Measurements from ENCODE around the gene EIF3M.
"Not testable (repeated sequence)": the region's sequence is repeated elsewhere in the genome, so short reads cannot be mapped to it uniquely, and the experiment has no call there.

Gene EIF3M

GRCh38 chr11:32569313-32569881 lies 14.2 kb upstream of the EIF3M start:
- Histone ChIP-seq H3K27ac (ENCODE audit: low read length) (no peak overlapping the region), H3K36me3 (ENCODE audit: control insufficient read depth in 1 of 2, insufficient read depth in 2 of 2, low read length in 2 of 2) (no peaks in the 10 kb centered on the region), H3K4me1 (ENCODE audit: control insufficient read depth in 1 of 2, insufficient read depth in 2 of 2, low read length in 2 of 2) (no peaks in the 10 kb centered on the region), H3K9me3 (ENCODE audit: control insufficient read depth in 1 of 2, low read length in 2 of 2) (no peaks in the 10 kb centered on the region), H3K27me3 (ENCODE audit: low read depth, low read length) (no peaks in the 10 kb centered on the region), H3K4me3 (ENCODE audit: low read depth in 1 of 2, low read length in 2 of 2) (no peak overlapping the region)

GRCh38 chr11:32571039-32571438 lies 12.6 kb upstream of the EIF3M start:
- no peak overlapping the region for H3K27ac ChIP-seq (ENCODE audit: low read length)
- H3K36me3 ChIP-seq (ENCODE audit: control insufficient read depth in 1 of 2, insufficient read depth in 2 of 2, low read length in 2 of 2), result no peaks in the 10 kb centered on the region

GRCh38 chr11:32573228-32573627 lies 10.4 kb upstream of the EIF3M start:
- Histone ChIP-seq H3K27ac (ENCODE audit: low read length) (no peak overlapping the region), H3K4me3 (ENCODE audit: low read depth in 1 of 2, low read length in 2 of 2) (no peak overlapping the region), H3K36me3 (ENCODE audit: control insufficient read depth in 1 of 2, insufficient read depth in 2 of 2, low read length in 2 of 2) (no peaks in the 10 kb centered on the region), H3K27me3 (ENCODE audit: low read depth, low read length) (no peaks in the 10 kb centered on the region), H3K4me1 (ENCODE audit: control insufficient read depth in 1 of 2, insufficient read depth in 2 of 2, low read length in 2 of 2) (no peaks in the 10 kb centered on the region), H3K9me3 (ENCODE audit: control insufficient read depth in 1 of 2, low read length in 2 of 2) (no peaks in the 10 kb centered on the region)

More at GRCh38 chr11:32571039-32571438, 12.6 kb upstream of the EIF3M start:
- no peaks in the 10 kb centered on the region for H3K27me3 ChIP-seq (ENCODE audit: low read depth, low read length)
- H3K4me3 ChIP-seq (ENCODE audit: low read depth in 1 of 2, low read length in 2 of 2), result no peak overlapping the region
- H3K4me1 ChIP-seq (ENCODE audit: control insufficient read depth in 1 of 2, insufficient read depth in 2 of 2, low read length in 2 of 2), result no peaks in the 10 kb centered on the region
- H3K9me3 ChIP-seq (ENCODE audit: control insufficient read depth in 1 of 2, low read length in 2 of 2), result no peaks in the 10 kb centered on the region

GRCh38 chr11:32574421-32574820 lies 9.2 kb upstream of the EIF3M start:
- no peaks in the 10 kb centered on the region for H3K9me3 ChIP-seq (ENCODE audit: control insufficient read depth in 1 of 2, low read length in 2 of 2)
- H3K36me3 ChIP-seq (ENCODE audit: control insufficient read depth in 1 of 2, insufficient read depth in 2 of 2, low read length in 2 of 2), result no peaks in the 10 kb centered on the region
- H3K27me3 ChIP-seq (ENCODE audit: low read depth, low read length), result no peaks in the 10 kb centered on the region
- H3K4me1 ChIP-seq (ENCODE audit: control insufficient read depth in 1 of 2, insufficient read depth in 2 of 2, low read length in 2 of 2), result no peaks in the 10 kb centered on the region
- H3K27ac ChIP-seq (ENCODE audit: low read length), result no peak overlapping the region
- no peak overlapping the region for H3K4me3 ChIP-seq (ENCODE audit: low read depth in 1 of 2, low read length in 2 of 2)

- Histone ChIP-seq H3K9me3 (ENCODE audit: control insufficient read depth in 1 of 2, low read length in 2 of 2) (no peaks in the 10 kb centered on the region), H3K27me3 (ENCODE audit: low read depth, low read length) (no peaks in the 10 kb centered on the region), H3K4me1 (ENCODE audit: control insufficient read depth in 1 of 2, insufficient read depth in 2 of 2, low read length in 2 of 2) (no peaks in the 10 kb centered on the region), H3K27ac (ENCODE audit: low read length) (no peak overlapping the region), H3K4me3 (ENCODE audit: low read depth in 1 of 2, low read length in 2 of 2) (no peak overlapping the region), H3K36me3 (ENCODE audit: control insufficient read depth in 1 of 2, insufficient read depth in 2 of 2, low read length in 2 of 2) (no peaks in the 10 kb centered on the region)
Measured at GRCh38 chr11:32575070-32575469, 8.6 kb upstream of the EIF3M start.

- Histone ChIP-seq H3K4me1 (ENCODE audit: control insufficient read depth in 1 of 2, insufficient read depth in 2 of 2, low read length in 2 of 2) (no peaks in the 10 kb centered on the region), H3K9me3 (ENCODE audit: control insufficient read depth in 1 of 2, low read length in 2 of 2) (no peaks in the 10 kb centered on the region), H3K36me3 (ENCODE audit: control insufficient read depth in 1 of 2, insufficient read depth in 2 of 2, low read length in 2 of 2) (no peaks in the 10 kb centered on the region), H3K27ac (ENCODE audit: low read length) (no peak overlapping the region), H3K4me3 (ENCODE audit: low read depth in 1 of 2, low read length in 2 of 2) (no peak overlapping the region), H3K27me3 (ENCODE audit: low read depth, low read length) (no peaks in the 10 kb centered on the region)
Measured at GRCh38 chr11:32576456-32576855, 7.2 kb upstream of the EIF3M start.

GRCh38 chr11:32580967-32581366 lies 2.7 kb upstream of the EIF3M start:
- H3K36me3 ChIP-seq (ENCODE audit: control insufficient read depth in 1 of 2, insufficient read depth in 2 of 2, low read length in 2 of 2), result no peaks in the 10 kb centered on the region
- H3K27me3 ChIP-seq (ENCODE audit: low read depth, low read length), result no peaks in the 10 kb centered on the region
- no peak overlapping the region for H3K27ac ChIP-seq (ENCODE audit: low read length)

GRCh38 chr11:32581556-32581955 lies 2.1 kb upstream of the EIF3M start:
- H3K4me1 ChIP-seq (ENCODE audit: control insufficient read depth in 1 of 2, insufficient read depth in 2 of 2, low read length in 2 of 2), result peaks cover 9 to 10% of the 10 kb centered on the region in 2 donors
- no peak overlapping the region for H3K4me3 ChIP-seq (ENCODE audit: low read depth in 1 of 2, low read length in 2 of 2)
- H3K27me3 ChIP-seq (ENCODE audit: low read depth, low read length), result no peaks in the 10 kb centered on the region
- no peaks in the 10 kb centered on the region for H3K9me3 ChIP-seq (ENCODE audit: control insufficient read depth in 1 of 2, low read length in 2 of 2)
- no peak overlapping the region for H3K27ac ChIP-seq (ENCODE audit: low read length)
- H3K36me3 ChIP-seq (ENCODE audit: control insufficient read depth in 1 of 2, insufficient read depth in 2 of 2, low read length in 2 of 2), result no peaks in the 10 kb centered on the region

More at GRCh38 chr11:32580967-32581366, 2.7 kb upstream of the EIF3M start:
- H3K4me1 ChIP-seq (ENCODE audit: control insufficient read depth in 1 of 2, insufficient read depth in 2 of 2, low read length in 2 of 2), result peaks cover 9% of the 10 kb centered on the region in 2 donors
- H3K9me3 ChIP-seq (ENCODE audit: control insufficient read depth in 1 of 2, low read length in 2 of 2), result no peaks in the 10 kb centered on the region
- H3K4me3 ChIP-seq (ENCODE audit: low read depth in 1 of 2, low read length in 2 of 2), result no peak overlapping the region

- H3K4me1 ChIP-seq (ENCODE audit: control insufficient read depth in 1 of 2, insufficient read depth in 2 of 2, low read length in 2 of 2), result peaks cover 12 to 13% of the 10 kb centered on the region in 2 donors
- H3K27me3 ChIP-seq (ENCODE audit: low read depth, low read length), result no peaks in the 10 kb centered on the region
- peaks cover 12 to 15% of the 10 kb centered on the region in 2 donors for H3K36me3 ChIP-seq (ENCODE audit: control insufficient read depth in 1 of 2, insufficient read depth in 2 of 2, low read length in 2 of 2)
- H3K9me3 ChIP-seq (ENCODE audit: control insufficient read depth in 1 of 2, low read length in 2 of 2), result no peaks in the 10 kb centered on the region
- H3K4me3 ChIP-seq (ENCODE audit: low read depth in 1 of 2, low read length in 2 of 2), result peak overlapping the region; percentile 71 to 97
- H3K27ac ChIP-seq (ENCODE audit: low read length), result no peak overlapping the region
Measured at GRCh38 chr11:32584921-32585320, 1.3 kb downstream of the EIF3M start.

GRCh38 chr11:32586576-32587190 lies 3.1 kb downstream of the EIF3M start:
- Histone ChIP-seq H3K4me1 (ENCODE audit: control insufficient read depth in 1 of 2, insufficient read depth in 2 of 2, low read length in 2 of 2) (peaks cover 12 to 13% of the 10 kb centered on the region in 2 donors), H3K27ac (ENCODE audit: low read length) (no peak overlapping the region), H3K9me3 (ENCODE audit: control insufficient read depth in 1 of 2, low read length in 2 of 2) (no peaks in the 10 kb centered on the region), H3K36me3 (ENCODE audit: control insufficient read depth in 1 of 2, insufficient read depth in 2 of 2, low read length in 2 of 2) (peaks cover 22 to 26% of the 10 kb centered on the region in 2 donors), H3K4me3 (ENCODE audit: low read depth in 1 of 2, low read length in 2 of 2) (no peak overlapping the region), H3K27me3 (ENCODE audit: low read depth, low read length) (no peaks in the 10 kb centered on the region)

- no peaks in the 10 kb centered on the region for H3K4me1 ChIP-seq (ENCODE audit: control insufficient read depth in 1 of 2, insufficient read depth in 2 of 2, low read length in 2 of 2)
- no peaks in the 10 kb centered on the region for H3K9me3 ChIP-seq (ENCODE audit: control insufficient read depth in 1 of 2, low read length in 2 of 2)
- no peak overlapping the region for H3K4me3 ChIP-seq (ENCODE audit: low read depth in 1 of 2, low read length in 2 of 2)
- H3K27ac ChIP-seq (ENCODE audit: low read length), result no peak overlapping the region
- H3K27me3 ChIP-seq (ENCODE audit: low read depth, low read length), result no peaks in the 10 kb centered on the region
- H3K36me3 ChIP-seq (ENCODE audit: control insufficient read depth in 1 of 2, insufficient read depth in 2 of 2, low read length in 2 of 2), result peaks cover 63 to 66% of the 10 kb centered on the region in 2 donors
Measured at GRCh38 chr11:32594272-32594671, 10.6 kb downstream of the EIF3M start.

- not testable (repeated sequence) for H3K27me3 ChIP-seq (ENCODE audit: low read depth, low read length); H3K9me3 ChIP-seq (ENCODE audit: control insufficient read depth in 1 of 2, low read length in 2 of 2); H3K4me3 ChIP-seq (ENCODE audit: low read depth in 1 of 2, low read length in 2 of 2); H3K4me1 ChIP-seq (ENCODE audit: control insufficient read depth in 1 of 2, insufficient read depth in 2 of 2, low read length in 2 of 2); H3K27ac ChIP-seq (ENCODE audit: low read length)
- H3K36me3 ChIP-seq (ENCODE audit: control insufficient read depth in 1 of 2, insufficient read depth in 2 of 2, low read length in 2 of 2), result peaks cover 58 to 64% of the 10 kb centered on the region in 2 donors
Measured at GRCh38 chr11:32596114-32596513, 12.5 kb downstream of the EIF3M start.
